Measurements from ENCODE around the gene DLX3. TPM values are rescaled to one million over a fixed set of nuclear protein-coding genes. Genes with fewer than 3 reads are reported as not detected.
A peak's percentile ranks its signal among the peaks of the same experiment; 100 is the strongest.

Gene DLX3
- total RNA-seq, 1 experiment from 2014 or later = 0.18 TPM

DNA sequence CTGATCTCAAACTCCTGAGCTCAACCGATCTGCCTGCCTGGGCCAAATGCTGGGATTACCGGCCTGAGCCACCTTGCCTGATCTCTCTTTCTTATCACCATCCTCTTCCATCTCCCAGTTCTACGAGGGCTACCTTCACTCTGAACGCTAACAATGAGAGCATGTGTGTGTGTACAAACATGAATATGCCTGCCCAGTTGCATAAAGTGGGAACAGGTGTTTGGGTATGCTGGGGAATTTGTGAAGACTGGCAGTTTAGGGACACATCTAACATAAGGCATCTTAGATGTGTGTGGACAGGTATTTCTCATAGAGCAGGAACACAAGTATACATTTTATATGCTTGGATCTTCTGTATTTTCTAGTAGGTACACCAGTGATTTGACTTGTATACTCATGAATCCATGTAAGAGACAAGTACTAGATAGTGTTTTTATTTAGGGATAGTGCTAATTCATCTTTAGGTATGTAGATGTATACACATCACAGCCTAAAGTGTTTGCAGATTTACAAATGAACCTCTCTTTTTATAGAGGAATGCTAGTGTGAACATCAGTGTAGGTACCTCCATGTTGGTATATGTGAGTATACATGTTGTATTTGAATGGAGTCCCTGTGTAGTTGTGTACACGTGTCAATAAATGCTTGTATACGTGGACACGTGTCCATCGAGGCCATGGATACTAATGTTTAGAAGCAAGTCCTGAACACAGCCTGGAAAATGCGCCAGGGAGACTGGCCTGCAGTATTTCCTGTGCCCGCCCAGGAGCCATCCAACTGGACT, 27.2 kb downstream of the DLX3 start:
- intact Hi-C loops (cut with micrococcal nuclease) = no loop called here
- DNase-seq (no peak), ATAC-seq (no peak)
- Histone ChIP-seq H3K79me2 (ENCODE audit: low read length) (no peaks in the 10 kb centered on the region), H3K9ac (ENCODE audit: low read length) (no peak overlapping the region), H3K27ac (ENCODE audit: low read length) (no peak overlapping the region), H3K9me2 (replicated peaks; ENCODE audit: low read length) (no peaks in the 10 kb centered on the region), H3K36me3 (ENCODE audit: low read depth, low read length) (no peaks in the 10 kb centered on the region), H3K4me1 (ENCODE audit: insufficient read depth, low read length) (no peaks in the 10 kb centered on the region), H3K4me3 (ENCODE audit: low read length) (peak overlapping the region; percentile 60; the same call in 1 of the 2 replicates), H3K4me2 (ENCODE audit: low read length) (peak overlapping the region; percentile 76), H3F3A (ENCODE audit: low read length, unreplicated experiment) (no peaks in the 10 kb centered on the region), H2AFZ (ENCODE audit: low read length) (peak overlapping the region; percentile 54), H4K20me1 (ENCODE audit: low read length) (no peaks in the 10 kb centered on the region), H3K9me3 (ENCODE audit: low read length) (no peaks in the 10 kb centered on the region), H3K27me3 (ENCODE audit: low read length) (peaks cover 80% of the 10 kb centered on the region)
- TF ChIP-seq EZH2phosphoT487 (IDR thresholded peaks at IDR 0.05; ENCODE audit: borderline replicate concordance, low read length) = no peak
- TF ChIP-seq, protein P1, sequence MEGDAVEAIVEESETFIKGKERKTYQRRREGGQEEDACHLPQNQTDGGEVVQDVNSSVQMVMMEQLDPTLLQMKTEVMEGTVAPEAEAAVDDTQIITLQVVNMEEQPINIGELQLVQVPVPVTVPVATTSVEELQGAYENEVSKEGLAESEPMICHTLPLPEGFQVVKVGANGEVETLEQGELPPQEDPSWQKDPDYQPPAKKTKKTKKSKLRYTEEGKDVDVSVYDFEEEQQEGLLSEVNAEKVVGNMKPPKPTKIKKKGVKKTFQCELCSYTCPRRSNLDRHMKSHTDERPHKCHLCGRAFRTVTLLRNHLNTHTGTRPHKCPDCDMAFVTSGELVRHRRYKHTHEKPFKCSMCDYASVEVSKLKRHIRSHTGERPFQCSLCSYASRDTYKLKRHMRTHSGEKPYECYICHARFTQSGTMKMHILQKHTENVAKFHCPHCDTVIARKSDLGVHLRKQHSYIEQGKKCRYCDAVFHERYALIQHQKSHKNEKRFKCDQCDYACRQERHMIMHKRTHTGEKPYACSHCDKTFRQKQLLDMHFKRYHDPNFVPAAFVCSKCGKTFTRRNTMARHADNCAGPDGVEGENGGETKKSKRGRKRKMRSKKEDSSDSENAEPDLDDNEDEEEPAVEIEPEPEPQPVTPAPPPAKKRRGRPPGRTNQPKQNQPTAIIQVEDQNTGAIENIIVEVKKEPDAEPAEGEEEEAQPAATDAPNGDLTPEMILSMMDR (conservative IDR thresholded peaks at IDR 0.05; ENCODE audit: low read depth, low read length) = no peak
- TF ChIP-seq EZH2 (IDR thresholded peaks at IDR 0.05; ENCODE audit: low read length, unreplicated experiment) = no peak
- no TSS peak for BruUV-seq (replicated peaks)
- ChIA-PET POLR2A (ENCODE audit: unreplicated experiment) (interaction anchor here (0.6 kb wide), 1 partner anchor 210 kb away, joined by 5 read pairs; no protein-coding TSS in a partner anchor), CTCF (no interaction called here)

DNA sequence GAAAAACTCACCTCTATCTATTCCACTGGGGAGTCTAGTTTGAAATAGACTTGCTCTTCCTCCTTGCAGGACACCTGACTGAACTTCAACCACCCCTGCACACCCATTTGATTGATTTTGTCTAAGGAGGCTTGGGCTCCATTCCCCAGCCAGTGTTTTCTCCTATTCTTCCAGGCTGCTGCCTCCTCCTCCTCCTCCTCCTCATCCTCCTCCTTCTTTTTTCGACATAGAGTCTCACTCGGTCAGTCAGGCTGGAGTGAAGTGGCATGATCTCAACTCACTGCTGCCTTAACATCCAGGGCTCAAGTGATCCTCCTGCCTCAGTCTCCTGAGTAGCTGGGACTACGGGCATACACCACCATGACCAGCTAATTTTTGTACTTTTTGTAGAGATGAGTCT, 27.8 kb downstream of the DLX3 start:
- intact Hi-C loops (cut with micrococcal nuclease) = no loop called here

More for the DNA sequence above, 27.8 kb downstream of the DLX3 start:
- no TSS peak for BruUV-seq (replicated peaks)
- Histone ChIP-seq H3K4me3 (ENCODE audit: low read length) (no peak overlapping the region), H3K9me2 (replicated peaks; ENCODE audit: low read length) (no peaks in the 10 kb centered on the region), H3K4me2 (ENCODE audit: low read length) (no peak overlapping the region), H3K4me1 (ENCODE audit: insufficient read depth, low read length) (no peaks in the 10 kb centered on the region), H3K27me3 (ENCODE audit: low read length) (peaks cover 74% of the 10 kb centered on the region), H3K36me3 (ENCODE audit: low read depth, low read length) (no peaks in the 10 kb centered on the region), H3K9me3 (ENCODE audit: low read length) (no peaks in the 10 kb centered on the region), H4K20me1 (ENCODE audit: low read length) (no peaks in the 10 kb centered on the region), H3K27ac (ENCODE audit: low read length) (no peak overlapping the region), H3K79me2 (ENCODE audit: low read length) (no peaks in the 10 kb centered on the region), H3K9ac (ENCODE audit: low read length) (no peak overlapping the region), H2AFZ (ENCODE audit: low read length) (no peak overlapping the region), H3F3A (ENCODE audit: low read length, unreplicated experiment) (no peaks in the 10 kb centered on the region)
- POLR2A ChIA-PET (ENCODE audit: unreplicated experiment) = interaction anchor here (0.6 kb wide), 1 partner anchor 211 kb away, joined by 5 read pairs; no protein-coding TSS in a partner anchor
- TF ChIP-seq, protein P1 (conservative IDR thresholded peaks at IDR 0.05; ENCODE audit: low read depth, low read length) = no peak
- TF ChIP-seq EZH2 (IDR thresholded peaks at IDR 0.05; ENCODE audit: low read length, unreplicated experiment) (no peak), EZH2phosphoT487 (IDR thresholded peaks at IDR 0.05; ENCODE audit: borderline replicate concordance, low read length) (no peak)
- ATAC-seq (no peak), DNase-seq (no peak)
- CTCF ChIA-PET = no interaction called here
